Cardiac septum (tissue), 1 donor: ENCODE measurements around the gene CTNNBL1. TPM values are rescaled to one million over a fixed set of nuclear protein-coding genes. Genes with fewer than 3 reads are reported as not detected.

ENCODE experiments used
- DNase-seq: peaks from one replicate; pipeline ENCODE4 v3.0.0-alpha.2; 2020; ENCODE audit warnings: low spot score
- intact Hi-C: fragments of 100-400 bp; cut with DNase I; formaldehyde crosslinking; loops from one replicate; pipeline ENCODE4 v1.14.0; 2022
- total RNA-seq: library from RNA; stranded (reverse); fragmentation: NEBNext Ultra II Directional; extraction: Animal tissue kit (Norgen Biotek cat#: 25700); gene quantifications from one replicate; pipeline ENCODE4 v1.2.1, GENCODE V29; 2021
- donor health status: DM: no; HTN: no; CAD: no.

CTNNBL1 gene
- total RNA-seq, 1 donor from 2014 or later: 42.1 TPM

DNA sequence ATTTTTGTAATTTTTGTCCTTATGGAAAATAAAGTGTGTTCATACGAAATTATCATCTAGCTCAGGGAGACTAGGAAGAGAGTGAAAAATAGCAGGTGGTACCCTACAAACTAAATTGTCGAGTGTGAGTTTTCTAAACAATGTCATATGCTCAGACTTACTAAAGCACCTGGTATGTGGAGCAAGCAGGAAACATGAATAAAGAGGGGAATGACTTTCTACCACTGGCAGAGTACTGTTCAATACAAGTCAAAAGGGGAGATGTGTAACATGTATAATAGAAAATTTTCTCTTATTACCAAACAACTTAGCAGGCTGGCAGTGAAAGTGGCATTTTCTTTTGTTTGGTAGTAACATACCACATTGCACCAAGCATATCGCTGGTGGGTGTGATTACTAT, 36.1 kb downstream of the CTNNBL1 start:
- DNase-seq: no peak
- intact Hi-C loops: no loop called here

DNA sequence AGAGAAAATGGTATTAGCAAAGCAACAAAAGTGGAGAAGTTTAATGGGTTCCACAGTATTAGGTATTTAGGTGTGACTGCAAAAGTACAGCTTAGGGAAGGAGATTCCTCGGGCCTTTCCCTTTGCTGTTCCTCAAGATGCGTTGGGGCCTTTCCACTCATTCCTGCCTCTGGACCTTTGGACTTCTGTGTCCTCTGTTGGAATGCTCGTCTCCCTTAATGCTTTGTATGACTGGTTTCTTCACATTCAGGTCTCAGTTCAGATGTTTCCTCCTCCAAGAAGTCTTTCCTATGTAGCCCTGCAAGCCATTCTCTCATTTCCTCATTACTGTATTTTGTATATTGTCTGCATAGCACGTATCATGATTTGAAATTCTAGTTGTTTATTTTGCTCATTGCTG, 39.6 kb downstream of the CTNNBL1 start:
- intact Hi-C loops: no loop called here
- no peak for DNase-seq

- no peak for DNase-seq
- intact Hi-C loops: no loop called here
These were observed 40.6 kb downstream of the CTNNBL1 start for GRCh38 chr20:37734228-37734985.

- intact Hi-C loops: loop anchor here (5.0 kb wide), 1 partner anchor 43 kb away; the partner anchor contains the start of gene CTNNBL1
- DNase-seq: no peak
These were observed 41.7 kb downstream of the CTNNBL1 start for GRCh38 chr20:37735541-37735940.

GRCh38 chr20:37736132-37736531, 42.3 kb downstream of the CTNNBL1 start:
- intact Hi-C loops: loop anchor here (5.0 kb wide), 1 partner anchor 44 kb away; the partner anchor contains the start of gene CTNNBL1

DNA sequence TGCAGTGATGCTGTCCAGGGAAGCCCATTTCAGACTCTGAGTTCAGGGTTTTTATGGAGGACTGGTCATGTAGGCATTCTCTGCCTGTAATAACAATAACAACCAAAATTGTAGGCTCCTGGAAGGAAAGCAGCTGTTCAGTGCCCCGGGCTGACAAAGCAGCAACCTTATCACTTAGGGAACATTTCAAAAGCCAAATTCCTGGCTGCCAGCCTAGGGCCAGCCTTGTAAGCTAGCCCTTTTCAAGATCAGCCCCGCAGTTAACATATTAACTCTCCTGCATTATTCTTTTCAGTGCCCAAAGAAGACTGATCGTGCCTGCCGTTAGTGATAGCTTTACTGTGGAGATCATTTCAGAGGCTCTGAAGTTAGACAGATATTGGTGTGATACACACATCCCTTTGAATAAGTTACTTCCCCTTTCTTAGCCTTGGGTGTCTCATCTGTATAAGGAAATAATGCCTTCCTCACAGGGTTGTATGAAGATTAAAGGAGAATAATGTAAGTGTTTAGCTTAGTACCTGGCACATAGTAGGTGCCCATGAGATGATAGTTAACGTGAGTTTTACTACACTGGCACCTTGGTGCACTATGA, 44.1 kb downstream of the CTNNBL1 start:
- intact Hi-C loops: loop anchor here (5.0 kb wide), 1 partner anchor 46 kb away; the partner anchor contains the start of gene CTNNBL1
- no peak for DNase-seq

More at GRCh38 chr20:37736132-37736531, 42.3 kb downstream of the CTNNBL1 start:
- no peak for DNase-seq

DNA sequence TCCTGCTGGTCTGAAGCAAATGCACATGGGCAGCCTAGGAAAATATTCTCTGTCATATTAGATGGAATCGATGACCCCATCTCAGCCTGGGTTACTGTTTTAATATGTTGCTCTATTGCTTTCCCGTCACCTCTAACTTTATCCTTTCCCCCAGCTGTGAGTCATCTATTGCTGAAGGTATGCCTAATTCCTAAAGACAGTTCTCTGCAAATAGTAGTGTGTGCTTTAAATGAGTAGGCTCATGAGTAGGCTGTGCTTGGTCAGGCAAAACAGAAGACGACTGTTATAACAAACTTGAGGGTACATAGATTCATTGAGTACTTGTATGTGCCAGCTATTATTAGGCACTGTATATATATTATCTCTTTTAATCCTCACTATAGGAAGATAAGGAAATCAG, 47.2 kb downstream of the CTNNBL1 start:
- intact Hi-C loops: no loop called here
- no peak for DNase-seq

GRCh38 chr20:37741570-37741969, 47.7 kb downstream of the CTNNBL1 start:
- intact Hi-C loops: no loop called here
- DNase-seq: no peak

DNA sequence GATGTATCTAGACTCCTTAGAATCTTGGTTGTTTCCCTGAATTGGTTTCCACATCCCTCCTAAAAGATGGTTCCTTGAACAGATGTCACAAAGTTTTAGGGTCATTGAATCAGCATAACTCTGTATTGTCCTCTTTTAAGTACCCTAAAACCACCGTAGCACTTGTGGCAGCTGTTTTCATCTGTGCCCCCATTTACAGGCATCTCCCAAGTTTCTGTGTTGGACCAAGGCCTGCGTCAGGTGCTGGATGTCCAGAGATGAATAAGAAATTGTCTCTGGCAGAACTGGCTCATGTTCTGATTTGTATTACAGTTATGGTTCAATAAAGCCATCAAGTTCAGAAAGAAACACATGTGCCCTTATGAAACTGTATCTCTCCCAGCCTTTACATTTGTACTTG, 48.3 kb downstream of the CTNNBL1 start:
- intact Hi-C loops: no loop called here
- no peak for DNase-seq

DNA sequence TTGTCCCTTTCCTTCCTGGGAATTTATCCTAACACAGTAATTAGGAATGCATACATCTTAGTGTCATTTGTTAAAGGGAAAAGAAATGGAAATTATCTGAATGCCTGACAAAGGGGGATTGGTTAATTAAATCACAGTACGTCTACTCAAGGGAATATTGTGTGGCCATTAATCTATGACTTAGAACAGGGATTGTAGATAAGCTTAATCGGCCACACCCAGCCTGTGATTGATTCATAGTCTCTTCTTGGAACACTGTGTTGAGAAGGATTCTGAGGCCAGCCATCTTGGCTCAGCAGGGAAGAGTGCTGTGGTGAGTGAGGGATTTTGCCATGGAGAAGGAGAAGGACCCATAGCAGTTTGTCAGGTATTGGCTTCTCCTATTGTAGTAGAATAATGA, 50.5 kb downstream of the CTNNBL1 start:
- intact Hi-C loops: no loop called here
- DNase-seq: no peak

- intact Hi-C loops: no loop called here
- no peak for DNase-seq
These were observed 51.7 kb downstream of the CTNNBL1 start for GRCh38 chr20:37745553-37745952.

DNA sequence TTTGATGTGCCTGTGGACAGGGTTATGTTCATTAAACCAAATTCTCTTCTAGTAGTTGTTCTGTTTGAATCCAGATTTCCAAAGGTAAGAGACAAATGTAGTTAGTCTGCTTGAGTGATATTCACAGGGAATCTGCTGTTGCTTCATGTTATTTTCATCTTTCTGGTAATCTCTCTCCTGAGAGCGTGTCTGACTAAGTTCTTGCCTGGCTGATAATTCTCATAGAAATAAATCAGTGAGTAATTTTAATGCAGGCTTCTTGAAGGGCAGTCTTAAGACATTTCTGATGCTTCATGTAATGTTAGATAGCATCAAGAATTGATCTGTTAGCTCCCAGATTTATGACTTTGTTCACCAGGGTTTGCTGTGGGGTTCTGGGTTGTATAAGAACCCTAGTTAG, 54.2 kb downstream of the CTNNBL1 start:
- DNase-seq: no peak
- intact Hi-C loops: no loop called here

- intact Hi-C loops: no loop called here
- DNase-seq: no peak
These were observed 55.4 kb downstream of the CTNNBL1 start for GRCh38 chr20:37749218-37749617.

DNA sequence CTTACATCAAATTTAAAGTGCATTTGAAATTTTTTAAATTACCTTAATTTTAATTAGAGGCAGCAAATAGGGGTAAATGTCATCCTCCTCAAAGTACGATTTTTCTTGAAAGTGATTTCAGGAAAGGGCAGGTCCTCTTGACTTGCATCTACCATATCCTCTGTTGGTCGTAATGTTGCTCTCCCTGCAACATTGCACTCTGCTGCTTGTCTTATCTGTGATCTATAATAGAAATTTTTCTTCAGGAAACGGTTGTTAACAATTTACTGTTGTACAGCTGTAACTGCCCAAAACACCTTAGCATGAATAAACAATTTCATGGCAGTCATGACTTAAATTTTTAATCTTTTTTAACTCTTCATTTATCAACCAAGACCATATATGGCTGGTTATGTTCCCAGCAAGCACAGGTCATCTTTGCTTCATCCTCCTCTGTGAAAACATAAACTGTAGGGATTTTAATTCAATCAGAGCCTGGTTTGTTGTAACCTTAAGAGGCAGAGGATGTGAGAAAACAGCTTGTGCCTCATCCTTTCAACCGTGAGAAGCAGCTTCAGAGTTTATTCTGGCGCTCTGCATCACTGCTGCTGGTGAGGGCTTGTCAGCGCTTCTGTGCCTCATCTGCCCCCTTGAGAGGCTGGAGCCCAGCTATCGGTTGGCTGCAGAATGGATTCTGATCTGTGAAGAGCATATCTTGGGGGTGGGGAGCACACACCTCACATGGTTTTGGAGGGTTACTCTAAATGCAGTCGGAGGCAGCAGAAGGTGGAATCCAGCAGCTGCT, 56.0 kb downstream of the CTNNBL1 start:
- no peak for DNase-seq
- intact Hi-C loops: loop anchor here (10.0 kb wide), 1 partner anchor 245 kb away; no protein-coding TSS in a partner anchor

GRCh38 chr20:37755665-37756064, 61.8 kb downstream of the CTNNBL1 start:
- intact Hi-C loops: loop anchor here (5.0 to 10.0 kb wide), 2 partner anchors 142 to 239 kb away; no protein-coding TSS in a partner anchor
- DNase-seq: no peak

GRCh38 chr20:37756234-37756633, 62.4 kb downstream of the CTNNBL1 start:
- no peak for DNase-seq
- intact Hi-C loops: loop anchor here (5.0 to 10.0 kb wide), 2 partner anchors 141 to 239 kb away; no protein-coding TSS in a partner anchor

- intact Hi-C loops: loop anchor here (5.0 to 10.0 kb wide), 2 partner anchors 140 to 237 kb away; no protein-coding TSS in a partner anchor
- DNase-seq: no peak
These were observed 63.7 kb downstream of the CTNNBL1 start for GRCh38 chr20:37757550-37757949.

GRCh38 chr20:37758332-37758731, 64.5 kb downstream of the CTNNBL1 start:
- intact Hi-C loops: loop anchor here (5.0 to 10.0 kb wide), 2 partner anchors 139 to 236 kb away; no protein-coding TSS in a partner anchor
- DNase-seq: no peak

GRCh38 chr20:37759052-37759553, 65.3 kb downstream of the CTNNBL1 start:
- intact Hi-C loops: loop anchor here (5.0 to 10.0 kb wide), 2 partner anchors 138 to 236 kb away; no protein-coding TSS in a partner anchor
- DNase-seq: no peak
